HG03175 (cell line): ENCODE measurements around the gene PXT1.
"Not testable (repeated sequence)": the region's sequence is repeated elsewhere in the genome, so short reads cannot be mapped to it uniquely, and the experiment has no call there.

ENCODE experiments used
- ATAC-seq: cut with Tn5 transposase; IDR thresholded peaks from one replicate; pipeline ENCODE4 v1.9.1; 2021; ENCODE audit warnings: mild to moderate bottlenecking, moderate library complexity; ENCODE audit not compliant: unreplicated experiment

Gene PXT1

GRCh38 chr6:36371211-36371610 is 71.4 kb downstream of the PXT1 start:
- no peak for ATAC-seq

GRCh38 chr6:36370638-36371037 is 72.0 kb downstream of the PXT1 start:
- ATAC-seq: no peak

- no peak for ATAC-seq
Measured at GRCh38 chr6:36368921-36369865, 73.5 kb downstream of the PXT1 start.

GRCh38 chr6:36368421-36368820 is 74.2 kb downstream of the PXT1 start:
- no peak for ATAC-seq

- no peak for ATAC-seq
Measured at GRCh38 chr6:36367743-36368142, 74.9 kb downstream of the PXT1 start.

- no peak for ATAC-seq
Measured at GRCh38 chr6:36364669-36365479, 77.8 kb downstream of the PXT1 start.

GRCh38 chr6:36364061-36364635 is 78.5 kb downstream of the PXT1 start:
- ATAC-seq: not testable (repeated sequence)

GRCh38 chr6:36363371-36363752 is 79.3 kb downstream of the PXT1 start:
- not testable (repeated sequence) for ATAC-seq

GRCh38 chr6:36362551-36363370 is 79.9 kb downstream of the PXT1 start:
- no peak for ATAC-seq

- no peak for ATAC-seq
Measured at GRCh38 chr6:36361071-36361470, 81.6 kb downstream of the PXT1 start.

GRCh38 chr6:36360241-36361054 is 82.2 kb downstream of the PXT1 start:
- ATAC-seq: peak; percentile 63

- ATAC-seq: no peak
Measured at GRCh38 chr6:36358226-36358915, 84.3 kb downstream of the PXT1 start.

- ATAC-seq: no peak
Measured at GRCh38 chr6:36357872-36358225, 84.8 kb downstream of the PXT1 start.

GRCh38 chr6:36355819-36356218 is 86.8 kb downstream of the PXT1 start:
- no peak for ATAC-seq

- ATAC-seq: no peak
Measured at GRCh38 chr6:36353411-36353915, 89.2 kb downstream of the PXT1 start.

GRCh38 chr6:36352477-36353157 is 90.0 kb downstream of the PXT1 start:
- no peak for ATAC-seq

GRCh38 chr6:36350681-36351571 is 91.7 kb downstream of the PXT1 start:
- ATAC-seq: no peak
